GM18505 (cell line): ENCODE results near the gene GET3.

Source experiments
- ATAC-seq: cut with Tn5 transposase; IDR thresholded peaks from one replicate; pipeline ENCODE4 v1.9.1; 2021; ENCODE audit not compliant: unreplicated experiment
- POLR2A ChIP-seq: IDR thresholded peaks from 4 replicates; pipeline ENCODE4 v1.6.1; 2011; ENCODE audit warnings: borderline replicate concordance; ENCODE audit not compliant: insufficient read depth, insufficient read length; ENCODE audit errors: extremely low read depth

Gene GET3

GRCh38 chr19:12773571-12773970 lies 36.3 kb downstream of the GET3 start:
- ATAC-seq: no peak
- TF ChIP-seq POLR2A: no peak

- no peak for TF ChIP-seq POLR2A
Observed at GRCh38 chr19:12774588-12775555, 37.6 kb downstream of the GET3 start, which contains the start of gene HOOK2. HOOK2 (minus strand) TSS chr19:12775552; CDS start chr19:12775449, 103 bp downstream.

GRCh38 chr19:12777217-12778016 lies 40.1 kb downstream of the GET3 start:
- TF ChIP-seq POLR2A: no peak
- ATAC-seq: peak; percentile 36

More at GRCh38 chr19:12774588-12775555, 37.6 kb downstream of the GET3 start, which contains the start of gene HOOK2:
- ATAC-seq: peak; percentile 2

GRCh38 chr19:12778017-12778904 lies 41.0 kb downstream of the GET3 start:
- ATAC-seq: no peak

GRCh38 chr19:12778905-12779161 lies 41.5 kb downstream of the GET3 start:
- no peak for ATAC-seq
- no peak for TF ChIP-seq POLR2A

More at GRCh38 chr19:12778017-12778904, 41.0 kb downstream of the GET3 start:
- TF ChIP-seq POLR2A: peak; percentile 73

- no peak for ATAC-seq
- no peak for TF ChIP-seq POLR2A
Observed at GRCh38 chr19:12779162-12779993, 42.1 kb downstream of the GET3 start.

GRCh38 chr19:12782174-12782423 lies 44.8 kb downstream of the GET3 start:
- no peak for ATAC-seq
- no peak for TF ChIP-seq POLR2A

- ATAC-seq: peak; percentile 28
- TF ChIP-seq POLR2A: peak; percentile 66
Observed at GRCh38 chr19:12782424-12783290, 45.4 kb downstream of the GET3 start.

GRCh38 chr19:12783291-12783848 lies 46.1 kb downstream of the GET3 start:
- no peak for ATAC-seq
- no peak for TF ChIP-seq POLR2A

- TF ChIP-seq POLR2A: no peak
- ATAC-seq: no peak
Observed at GRCh38 chr19:12783849-12784393, 46.6 kb downstream of the GET3 start.

GRCh38 chr19:12784394-12784870 lies 47.1 kb downstream of the GET3 start:
- no peak for ATAC-seq
- TF ChIP-seq POLR2A: no peak

- no peak for TF ChIP-seq POLR2A
- ATAC-seq: no peak
Observed at GRCh38 chr19:12784871-12785430, 47.7 kb downstream of the GET3 start.
